Measurements from ENCODE around the gene CGB1.
A peak's percentile ranks its signal among the peaks of the same experiment; 100 is the strongest.

CGB1 gene

DNA sequence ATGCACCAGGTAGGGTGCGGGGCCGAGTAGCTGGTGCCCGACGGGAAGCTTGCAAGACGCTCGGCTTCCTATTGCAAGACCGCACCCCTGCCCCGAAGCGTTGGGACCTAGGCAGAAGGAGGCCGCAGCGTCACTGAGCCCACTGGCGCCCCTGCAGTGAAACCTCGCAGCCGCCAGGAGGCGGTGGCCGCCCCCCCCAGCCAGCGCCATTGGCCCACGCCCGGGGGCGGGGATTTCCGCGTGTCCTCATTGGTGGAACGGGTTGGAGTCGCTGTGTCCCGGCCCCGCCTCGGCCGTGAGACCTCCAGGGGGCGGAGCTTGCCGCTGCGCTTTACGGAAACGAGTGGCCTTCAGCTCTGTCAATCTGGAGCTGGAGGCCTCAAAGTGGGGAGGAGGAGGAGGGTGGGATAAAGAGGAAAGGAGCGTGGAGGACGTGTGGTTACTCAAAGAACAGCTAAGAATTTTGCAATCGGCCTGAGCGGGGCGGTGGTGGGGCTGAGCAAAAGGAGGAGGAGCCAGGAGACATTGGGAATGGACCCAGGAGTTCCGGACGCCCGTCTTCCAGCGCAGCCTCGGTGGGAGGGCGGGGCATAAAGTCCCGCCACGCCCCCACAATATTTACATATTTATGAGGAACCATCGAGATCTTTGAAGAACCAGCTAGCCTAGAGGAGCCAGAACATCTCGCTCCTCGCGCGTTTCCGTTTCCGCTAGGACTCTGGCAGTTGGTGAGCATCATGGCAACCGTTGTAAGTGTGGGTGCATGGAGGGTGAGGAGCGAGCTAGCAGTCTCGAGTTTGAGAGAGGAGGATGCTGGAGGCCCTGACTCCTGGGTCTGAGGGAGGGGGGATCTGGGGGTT, 43.3 kb downstream of the CGB1 start, which contains the start of the genes GYS1 and RUVBL2:
Gene GYS1 (minus strand): TSS at position 135 of the 860 bp plus-strand sequence. CDS start 197 bp downstream, outside the sequence.
Gene RUVBL2 (plus strand): TSS at position 713 of the 860 bp plus-strand sequence. CDS start 25 bp downstream, at position 738.
- TF ChIP-seq CTCF (IDR thresholded peaks at IDR 0.05; ENCODE audit: control insufficient read depth, extremely low read depth, insufficient read depth), result peak; percentile 66
- peak; percentile 91 for DNase-seq (ENCODE audit: low read depth)

GRCh38 chr19:48992581-48993174, 44.0 kb downstream of the CGB1 start:
- TF ChIP-seq CTCF (IDR thresholded peaks at IDR 0.05; ENCODE audit: control insufficient read depth, extremely low read depth, insufficient read depth), result no peak
- no peak for DNase-seq (ENCODE audit: low read depth)
- H3K4me3 ChIP-seq (ENCODE audit: low read depth, low read length), result peak overlapping the region; percentile 88

More for the DNA sequence above, 43.3 kb downstream of the CGB1 start, which contains the start of the genes GYS1 and RUVBL2:
- H3K4me3 ChIP-seq (ENCODE audit: low read depth, low read length), result peak within 1 kb of the TSS; percentile 88

- no peak for TF ChIP-seq CTCF (IDR thresholded peaks at IDR 0.05; ENCODE audit: control insufficient read depth, extremely low read depth, insufficient read depth)
- peak; percentile 19 for DNase-seq (ENCODE audit: low read depth)
- peak overlapping the region; percentile 88 for H3K4me3 ChIP-seq (ENCODE audit: low read depth, low read length)
These were observed 44.7 kb downstream of the CGB1 start for GRCh38 chr19:48991873-48992580.

DNA sequence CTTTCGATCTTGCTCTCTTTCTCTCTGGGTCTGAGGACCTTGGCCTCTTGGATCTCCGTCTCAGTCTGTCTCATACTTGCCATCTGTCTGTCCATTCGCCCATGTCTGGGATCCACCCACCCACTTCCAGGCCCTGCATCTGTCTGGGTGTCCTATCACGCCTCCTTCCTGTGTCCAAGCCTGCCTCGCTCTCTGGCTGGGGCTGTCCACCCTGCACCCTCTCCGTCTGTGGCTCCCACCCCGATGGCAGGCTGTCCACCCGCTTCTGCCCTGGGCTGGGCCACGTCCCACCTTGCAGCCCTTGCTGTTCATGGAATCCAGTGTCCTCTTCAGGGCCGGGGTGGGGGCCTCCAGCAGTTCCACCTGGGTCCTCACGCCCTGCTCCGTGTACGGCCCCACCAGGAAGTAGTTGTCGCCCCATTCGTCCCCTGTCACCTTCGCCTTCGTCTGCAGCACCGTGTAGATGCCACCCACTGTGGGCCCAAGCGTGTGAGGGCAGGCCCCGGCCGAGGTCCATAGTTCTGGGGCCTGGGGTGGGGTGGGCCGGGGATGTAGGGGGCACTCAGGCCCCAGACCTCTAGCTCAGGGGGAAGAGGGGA, 45.6 kb downstream of the CGB1 start:
- no peak for TF ChIP-seq CTCF (IDR thresholded peaks at IDR 0.05; ENCODE audit: control insufficient read depth, extremely low read depth, insufficient read depth)
- peak overlapping the region; percentile 88; the same call in 1 of the 2 replicates for H3K4me3 ChIP-seq (ENCODE audit: low read depth, low read length)
- DNase-seq (ENCODE audit: low read depth), result no peak

- no peak for DNase-seq (ENCODE audit: low read depth)
- no peak for TF ChIP-seq CTCF (IDR thresholded peaks at IDR 0.05; ENCODE audit: control insufficient read depth, extremely low read depth, insufficient read depth)
- no peak overlapping the region for H3K4me3 ChIP-seq (ENCODE audit: low read depth, low read length)
These were observed 46.3 kb downstream of the CGB1 start for GRCh38 chr19:48990400-48990799.

DNA sequence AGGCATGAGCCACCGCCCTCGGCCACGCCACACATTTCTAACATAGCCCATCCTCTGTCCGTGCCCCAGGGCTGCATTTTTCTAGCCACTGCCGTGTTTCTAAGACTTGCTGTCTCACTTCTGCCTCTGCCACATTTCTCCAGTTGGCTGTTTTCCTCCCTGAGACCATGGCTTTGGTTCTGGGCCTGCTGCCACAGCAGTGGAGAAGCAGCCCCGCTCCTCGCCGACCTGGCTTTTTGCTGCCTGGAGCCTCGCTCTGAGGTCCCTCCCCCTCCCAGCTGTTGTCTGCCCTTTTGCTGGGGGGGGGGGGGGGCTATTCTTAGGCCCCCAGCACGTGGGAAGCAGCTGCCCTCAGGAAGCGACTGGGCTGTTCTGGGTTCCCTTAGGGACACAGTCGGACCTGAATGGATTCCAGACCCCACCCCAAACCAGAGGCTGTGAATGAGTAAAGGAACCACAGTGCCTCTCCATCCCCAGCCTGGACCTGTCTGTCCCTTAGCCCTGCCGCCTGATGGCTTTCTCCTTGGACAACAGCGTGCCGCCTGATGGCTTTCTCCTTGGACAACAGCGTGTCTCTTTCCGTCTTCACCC, 46.9 kb downstream of the CGB1 start:
- TF ChIP-seq CTCF (IDR thresholded peaks at IDR 0.05; ENCODE audit: control insufficient read depth, extremely low read depth, insufficient read depth), result no peak
- no peak for DNase-seq (ENCODE audit: low read depth)
- H3K4me3 ChIP-seq (ENCODE audit: low read depth, low read length), result no peak overlapping the region
